Prostate gland (tissue), 2 donors: ENCODE results near the gene PANX2. TPM values are rescaled to one million over a fixed set of nuclear protein-coding genes. Genes with fewer than 3 reads are reported as not detected.

ENCODE experiments used
- DNase-seq: peaks from one replicate; pipeline ENCODE4 v3.0.0-alpha.2; 2019; ENCODE audit warnings: low spot score
- H3K27ac ChIP-seq, 2 donors: fragments of 200-600 bp; sonication (generic); 2 replicates each; pipeline ENCODE4 v1.5.1; 2017 to 2019
- H3K27me3 ChIP-seq: fragments of 200-600 bp; sonication (generic); replicated peaks from 2 replicates; pipeline ENCODE4 v1.5.1; 2019; ENCODE audit not compliant: insufficient read depth
- H3K36me3 ChIP-seq, 2 donors: fragments of 200-600 bp; sonication (generic); 1 replicate in 1 of 2; 2 replicates in 1 of 2; pipeline versions ENCODE4 v1.5.1 to v1.8.1; 2017 to 2019
- H3K4me1 ChIP-seq: fragments of 200-600 bp; sonication (generic); replicated peaks from 2 replicates; pipeline ENCODE4 v1.5.1; 2019
- H3K4me3 ChIP-seq, 2 donors: fragments of 200-600 bp; sonication (generic); 2 replicates each; pipeline ENCODE4 v1.5.1; 2017 to 2019
- H3K9me3 ChIP-seq: fragments of 200-600 bp; sonication (generic); 2 replicates; pipeline ENCODE4 v1.5.1; 2017
- CTCF ChIP-seq, 4 experiments: fragments of 200-600 bp in 2 of 4; fragments of 450-650 bp in 2 of 4; sonication (generic) in 2 of 4; IDR thresholded peaks; 1 replicate in 3 of 4; 2 replicates in 1 of 4; pipeline ENCODE4 v1.5.1; 2016 to 2019; ENCODE audit warnings: antibody characterized with exemption in 4 of 4, mild to moderate bottlenecking in 2 of 4, moderate library complexity in 2 of 4
- POLR2A ChIP-seq: fragments of 450-650 bp; IDR thresholded peaks from one replicate; pipeline ENCODE4 v1.6.1; 2016; ENCODE audit warnings: antibody characterized with exemption, mild to moderate bottlenecking
- POLR2AphosphoS5 ChIP-seq: sonication (generic); formaldehyde crosslinking; IDR thresholded peaks from one replicate; pipeline ENCODE4 v1.6.1; 2017; ENCODE audit warnings: antibody characterized with exemption
- whole genome bisulfite sequencing: methylation state at CpG from one replicate; pipeline ENCODE4 v1.1.5; 2018; 5-methylcytosine and 5-hydroxymethylcytosine counted together
- intact Hi-C: fragments of 100-400 bp; cut with DNase I; formaldehyde crosslinking; loops from one replicate; pipeline ENCODE4 v1.14.2; 2022
- total RNA-seq, 2 donors: library from RNA; depleted of rRNA; stranded (reverse); fragments of >200 nt; gene quantifications; one replicate each; pipeline ENCODE4 v1.1.0, GENCODE V29; 2016

Gene PANX2
- total RNA-seq, 2 donors from 2014 or later, result 7.5 to 9.5 TPM

- Histone ChIP-seq H3K36me3 (no peaks in the 10 kb centered on the region), H3K27me3 (no peaks in the 10 kb centered on the region), H3K4me1 (no peaks in the 10 kb centered on the region), H3K9me3 (no peaks in the 10 kb centered on the region), H3K4me3 (no peak overlapping the region), H3K27ac (no peak overlapping the region)
- WGBS, result 87% methylated on average over 26 of the region's 26 CpGs
- no peak for DNase-seq
- TF ChIP-seq POLR2A (no peak), POLR2AphosphoS5 (no peak), CTCF (IDR thresholded peaks at IDR 0.05) (no peak)
- intact Hi-C loops, result no loop called here
Measured at GRCh38 chr22:50173311-50173982, 2.9 kb downstream of the PANX2 start.

GRCh38 chr22:50173983-50174355 is 3.4 kb downstream of the PANX2 start:
- intact Hi-C loops, result no loop called here
- Histone ChIP-seq H3K4me1 (no peaks in the 10 kb centered on the region), H3K27ac (no peak overlapping the region), H3K36me3 (no peaks in the 10 kb centered on the region), H3K9me3 (no peaks in the 10 kb centered on the region), H3K4me3 (no peak overlapping the region), H3K27me3 (no peaks in the 10 kb centered on the region)
- TF ChIP-seq POLR2A (no peak), POLR2AphosphoS5 (no peak), CTCF (IDR thresholded peaks at IDR 0.05) (no peak)
- 96% methylated on average over 6 of the region's 6 CpGs for WGBS
- DNase-seq, result no peak

- Histone ChIP-seq H3K27me3 (no peaks in the 10 kb centered on the region), H3K27ac (no peak overlapping the region), H3K4me3 (no peak overlapping the region), H3K9me3 (no peaks in the 10 kb centered on the region), H3K36me3 (no peaks in the 10 kb centered on the region), H3K4me1 (no peaks in the 10 kb centered on the region)
- intact Hi-C loops, result no loop called here
- 82% methylated on average over 26 of the region's 27 CpGs for WGBS
- TF ChIP-seq POLR2AphosphoS5, result no peak
- TF ChIP-seq POLR2A, result no peak
- peak in 1 of 4 experiments; percentile 15 for TF ChIP-seq CTCF (IDR thresholded peaks at IDR 0.05)
- DNase-seq, result no peak
Measured at GRCh38 chr22:50174382-50175190, 4.1 kb downstream of the PANX2 start.

GRCh38 chr22:50175191-50175461 is 4.6 kb downstream of the PANX2 start:
- H3K27me3 ChIP-seq, result no peaks in the 10 kb centered on the region

More at GRCh38 chr22:50175191-50175461, 4.6 kb downstream of the PANX2 start:
- Histone ChIP-seq H3K36me3 (no peaks in the 10 kb centered on the region), H3K4me1 (no peaks in the 10 kb centered on the region), H3K4me3 (no peak overlapping the region), H3K9me3 (no peaks in the 10 kb centered on the region), H3K27ac (no peak overlapping the region)
- intact Hi-C loops, result no loop called here
- DNase-seq, result no peak
- TF ChIP-seq POLR2A, result no peak
- no peak for TF ChIP-seq POLR2AphosphoS5
- TF ChIP-seq CTCF (IDR thresholded peaks at IDR 0.05), result no peak
- 79% methylated on average over 4 of the region's 6 CpGs for WGBS
